GM21619 (cell line): ENCODE data around the gene THAP4.

Experiments
- ATAC-seq: cut with Tn5 transposase; IDR thresholded peaks from one replicate; pipeline ENCODE4 v1.9.1; 2021; ENCODE audit not compliant: unreplicated experiment

The THAP4 gene

GRCh38 chr2:241615041-241615440 lies 21.9 kb downstream of the THAP4 start:
- no peak for ATAC-seq

DNA sequence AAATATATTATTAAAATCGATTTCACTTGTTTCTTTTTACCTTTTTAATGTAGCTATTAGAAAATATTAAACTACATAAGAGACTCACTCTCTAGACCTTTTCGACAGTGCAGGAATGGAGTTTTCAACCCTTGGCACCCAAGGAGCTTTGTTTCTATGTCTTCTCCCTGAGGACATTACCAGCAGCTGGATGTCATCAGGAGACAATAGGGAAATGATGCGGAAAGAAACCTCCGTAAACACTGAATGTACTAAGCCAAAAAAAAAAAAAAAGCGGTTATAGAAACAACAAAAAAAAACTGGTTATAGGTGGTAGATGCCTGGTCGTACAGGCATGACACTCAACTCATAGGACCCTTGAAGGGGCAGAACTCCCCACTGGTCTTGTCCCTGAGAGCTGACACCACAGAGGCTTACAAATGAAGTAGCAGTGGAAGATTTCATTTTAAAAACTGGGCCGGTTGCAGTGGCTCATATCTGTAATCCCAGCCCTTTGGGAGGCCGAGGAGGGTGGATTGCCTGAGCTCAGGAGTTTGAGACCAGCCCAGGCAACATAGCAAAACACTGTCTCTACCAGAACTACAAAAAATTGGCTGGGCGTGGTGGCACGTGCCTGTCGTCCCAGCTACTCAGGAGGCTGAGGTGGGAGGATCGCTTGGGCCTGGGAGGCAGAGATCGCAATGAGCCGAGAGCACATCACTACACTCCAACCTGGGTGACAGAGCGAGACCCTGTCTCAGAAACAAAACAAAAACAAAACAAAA lies 23.8 kb downstream of the THAP4 start:
- no peak for ATAC-seq

GRCh38 chr2:241612156-241613016 lies 24.6 kb downstream of the THAP4 start:
- ATAC-seq: no peak

DNA sequence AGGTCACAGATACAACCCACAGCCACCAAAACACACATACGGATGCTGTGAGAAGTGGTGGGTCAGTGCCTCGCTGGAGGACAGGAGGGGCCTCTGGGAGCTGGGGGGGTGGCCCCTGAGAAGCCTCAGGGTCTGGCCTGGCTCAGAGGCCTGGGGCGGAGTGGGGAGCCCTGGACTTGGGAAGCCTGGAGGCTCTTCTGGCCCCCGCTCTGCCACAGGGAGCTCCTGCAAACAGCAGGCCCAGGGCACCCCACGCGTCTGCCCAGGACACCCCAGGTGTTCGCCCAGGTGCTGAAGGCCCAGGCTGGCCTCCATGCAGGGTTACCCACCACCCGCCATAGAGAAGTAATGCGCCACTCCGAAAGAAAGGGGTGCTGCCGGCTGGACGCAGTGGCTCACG lies 25.9 kb downstream of the THAP4 start:
- ATAC-seq: no peak

GRCh38 chr2:241609859-241610793 lies 26.8 kb downstream of the THAP4 start:
- ATAC-seq: peak; percentile 95

- ATAC-seq: no peak
Observed at GRCh38 chr2:241608881-241609280, 28.1 kb downstream of the THAP4 start.

DNA sequence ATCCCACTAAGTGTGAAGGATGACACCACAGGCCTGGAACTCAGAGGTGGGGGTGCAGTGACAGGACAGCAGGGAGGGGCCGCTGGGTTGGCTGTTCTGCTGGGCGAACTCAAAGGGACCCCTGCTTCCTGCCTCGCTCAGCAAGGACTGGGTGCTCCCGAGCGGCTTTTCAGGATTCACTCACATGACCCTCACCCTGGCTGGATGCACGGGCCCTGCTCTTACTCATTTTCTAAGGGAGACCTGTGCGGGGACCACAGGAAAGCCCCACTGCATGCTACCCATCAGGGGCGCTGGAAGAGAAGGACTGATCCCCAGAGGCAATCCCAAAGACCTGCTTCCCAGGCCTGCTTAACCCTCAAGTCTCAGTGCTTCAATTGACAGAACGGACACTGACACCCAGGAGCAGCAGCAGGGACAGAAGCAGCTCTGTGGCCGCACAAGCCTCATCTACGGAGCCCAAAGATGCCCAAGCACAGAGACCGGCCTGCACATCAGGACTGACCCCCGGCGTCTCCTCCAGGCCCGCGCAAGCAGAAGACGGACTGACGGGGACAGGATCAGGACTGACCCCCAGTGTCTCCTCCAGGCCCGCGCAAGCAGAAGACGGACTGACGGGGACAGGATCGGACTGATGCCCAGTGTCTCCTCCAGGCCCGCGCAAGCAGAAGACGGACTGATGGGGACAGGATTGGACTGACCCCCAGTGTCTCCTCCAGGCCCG lies 29.6 kb downstream of the THAP4 start:
- no peak for ATAC-seq

GRCh38 chr2:241606186-241606585 lies 30.8 kb downstream of the THAP4 start:
- ATAC-seq: no peak

DNA sequence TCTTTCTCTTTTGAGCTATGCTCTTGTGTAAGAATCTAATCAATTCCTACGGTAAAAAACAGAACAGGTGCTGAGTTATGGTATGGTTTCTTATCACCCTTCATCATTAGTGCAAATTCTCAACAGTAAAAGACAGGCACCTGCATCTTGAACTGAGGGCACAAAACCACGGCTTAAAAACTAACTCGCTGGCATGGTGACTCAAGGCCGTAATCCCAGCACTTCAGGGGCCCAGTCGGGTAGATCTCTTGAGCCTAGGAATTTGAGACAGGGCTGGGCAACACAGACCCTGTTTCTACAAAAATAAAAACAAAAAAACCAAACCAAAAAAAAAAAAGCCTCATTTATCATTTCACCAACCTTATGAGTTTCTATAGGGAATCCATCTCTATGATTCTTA lies 33.3 kb downstream of the THAP4 start:
- no peak for ATAC-seq

DNA sequence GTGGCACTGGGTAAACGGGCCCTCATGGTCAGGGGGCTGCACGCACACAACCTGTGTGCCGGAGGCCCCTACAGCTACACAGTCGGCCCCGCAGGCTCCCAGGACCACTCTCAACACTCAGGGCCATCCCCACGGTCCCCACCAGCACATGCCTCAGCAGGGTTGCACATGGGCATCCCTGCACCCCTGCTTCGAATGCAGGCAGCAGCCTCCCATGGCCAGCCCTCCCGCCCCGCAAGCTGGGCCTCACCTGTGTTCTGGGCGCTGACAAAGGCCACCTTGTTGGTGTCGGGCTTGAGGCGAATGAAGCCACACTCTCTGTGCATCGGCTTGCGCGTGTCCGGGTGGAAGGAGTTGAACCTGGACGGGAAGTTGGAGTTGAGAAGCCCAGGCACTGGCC lies 34.2 kb downstream of the THAP4 start:
- ATAC-seq: no peak

- ATAC-seq: no peak
Observed at GRCh38 chr2:241601841-241602240, 35.1 kb downstream of the THAP4 start.

DNA sequence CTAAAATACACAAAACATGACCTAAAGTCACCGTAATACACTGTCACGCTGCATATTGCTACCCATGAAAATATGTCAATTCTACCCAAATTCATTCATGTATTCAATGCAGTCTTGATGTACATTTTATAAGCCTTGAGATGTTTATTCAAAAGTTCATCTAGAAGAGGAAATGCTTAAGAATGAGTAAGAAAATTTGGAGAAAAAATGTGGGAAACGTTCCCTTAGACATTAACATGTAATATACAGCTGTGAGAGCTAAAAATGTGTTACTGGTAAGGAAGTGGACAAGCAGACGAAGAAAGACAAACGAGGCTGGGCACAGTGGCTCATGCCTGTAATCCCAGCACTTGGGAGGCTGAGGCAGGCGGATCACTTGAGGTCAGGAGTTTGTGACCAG lies 37.3 kb downstream of the THAP4 start:
- ATAC-seq: no peak

GRCh38 chr2:241598487-241598886 lies 38.5 kb downstream of the THAP4 start:
- ATAC-seq: no peak

DNA sequence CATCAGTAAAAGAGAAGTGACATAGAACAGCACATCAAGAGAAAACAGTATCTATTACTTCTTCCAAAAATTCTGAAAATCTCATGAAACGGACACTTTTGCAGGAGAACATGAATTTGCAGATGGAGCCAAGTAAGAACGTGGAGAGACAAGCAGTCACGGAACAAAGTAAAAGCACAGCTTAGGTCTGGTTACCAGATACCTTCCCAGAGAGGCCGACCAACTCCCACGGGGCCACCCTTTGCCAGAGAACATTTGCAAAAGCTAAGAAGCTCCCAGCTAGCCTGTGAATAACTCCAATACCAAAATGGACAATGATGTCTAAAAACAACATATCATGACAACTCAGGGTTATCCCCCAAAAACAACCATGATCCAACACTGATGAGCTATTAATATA lies 38.9 kb downstream of the THAP4 start:
- no peak for ATAC-seq

GRCh38 chr2:241597561-241597960 lies 39.4 kb downstream of the THAP4 start:
- no peak for ATAC-seq

GRCh38 chr2:241595600-241596140 lies 41.3 kb downstream of the THAP4 start:
- no peak for ATAC-seq

- ATAC-seq: no peak
Observed at GRCh38 chr2:241593271-241593670, 43.7 kb downstream of the THAP4 start.

DNA sequence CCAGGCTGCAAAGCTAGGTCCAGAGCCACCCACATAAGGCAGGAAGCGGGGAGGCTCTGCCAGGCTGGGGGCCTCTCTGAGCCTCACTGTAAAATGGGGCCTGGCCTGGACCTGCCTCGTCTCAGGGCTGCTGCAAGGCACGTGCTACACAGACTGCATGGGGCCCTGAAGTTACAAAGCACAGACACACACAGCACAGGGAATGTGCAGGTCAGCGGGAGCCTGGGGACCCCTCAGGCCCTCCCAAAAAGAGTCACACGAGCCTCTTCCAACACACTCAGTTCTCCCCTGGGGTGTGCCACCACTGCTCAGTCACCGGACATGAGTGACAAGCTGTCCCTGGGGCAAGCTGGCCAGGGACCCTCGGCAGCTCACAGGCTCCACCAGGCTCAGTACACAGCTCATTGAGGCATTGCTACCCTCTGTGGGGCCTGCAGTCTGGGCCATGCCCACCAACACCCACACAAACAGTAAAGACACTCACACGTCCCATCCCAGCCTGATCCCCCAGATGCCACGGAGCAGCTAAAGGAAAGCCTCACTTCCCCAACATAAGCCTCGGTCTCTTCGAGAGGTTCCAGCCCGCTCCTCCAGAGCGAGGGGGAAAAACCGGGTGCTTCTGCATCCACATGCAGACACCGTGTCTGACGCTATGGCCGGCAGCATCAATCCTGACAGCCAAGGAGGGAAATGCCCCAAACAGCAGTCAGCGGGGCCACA lies 44.7 kb downstream of the THAP4 start:
- ATAC-seq: no peak
